Trophoblast cell (in vitro differentiated cells and primary cell): ENCODE results near the gene FBXO17.

Source experiments
- DNase-seq, 2 donors: peaks; one replicate each; pipeline ENCODE4 v3.0.0-alpha.2; 2016
- H2AFZ ChIP-seq: 2 replicates; pipeline ENCODE4 v1.6.1; 2013; ENCODE audit warnings: low read length, moderate library complexity, mild to moderate bottlenecking; ENCODE audit not compliant: insufficient read depth, poor library complexity
- H2AK5ac ChIP-seq: 2 replicates; pipeline ENCODE4 v1.6.1; 2013; ENCODE audit warnings: mild to moderate bottlenecking, low read length
- H2BK120ac ChIP-seq: 2 replicates; pipeline ENCODE4 v1.6.1; 2013; ENCODE audit warnings: low read length, mild to moderate bottlenecking, moderate library complexity; ENCODE audit not compliant: insufficient read depth, poor library complexity
- H2BK12ac ChIP-seq: 2 replicates; pipeline ENCODE4 v1.6.1; 2013; ENCODE audit warnings: mild to moderate bottlenecking, low read length, moderate library complexity
- H2BK5ac ChIP-seq: 2 replicates; pipeline ENCODE4 v1.6.1; 2013; ENCODE audit warnings: low read length, low read depth, moderate library complexity, mild to moderate bottlenecking; ENCODE audit not compliant: poor library complexity
- H3K14ac ChIP-seq: 2 replicates; pipeline ENCODE4 v1.6.1; 2013; ENCODE audit warnings: mild to moderate bottlenecking, low read length
- H3K18ac ChIP-seq: 2 replicates; pipeline ENCODE4 v1.6.1; 2013; ENCODE audit warnings: mild to moderate bottlenecking, low read length
- H3K23ac ChIP-seq: 2 replicates; pipeline ENCODE4 v1.6.1; 2013; ENCODE audit warnings: low read length
- H3K27ac ChIP-seq: 2 replicates; pipeline ENCODE4 v1.5.1; 2013; ENCODE audit warnings: low read depth, mild to moderate bottlenecking, inconsistent platforms, low read length, moderate library complexity
- H3K27me3 ChIP-seq: 2 replicates; pipeline ENCODE4 v1.6.1; 2013; ENCODE audit warnings: inconsistent platforms, mild to moderate bottlenecking, low read length, moderate library complexity; ENCODE audit not compliant: insufficient read depth
- H3K36me3 ChIP-seq, 2 experiments: 1 replicate in 1 of 2; 2 replicates in 1 of 2; pipeline ENCODE4 v1.6.1; 2013; ENCODE audit warnings: low read length in 2 of 2, mild to moderate bottlenecking in 2 of 2, moderate library complexity in 1 of 2; ENCODE audit not compliant: insufficient read depth in 2 of 2, control insufficient read depth in 1 of 2
- H3K4ac ChIP-seq: 2 replicates; pipeline ENCODE4 v1.6.1; 2013; ENCODE audit warnings: low read depth, mild to moderate bottlenecking, low read length, moderate library complexity
- H3K4me1 ChIP-seq, 2 experiments: 1 replicate in 1 of 2; 2 replicates in 1 of 2; pipeline ENCODE4 v1.6.1; 2013; ENCODE audit warnings: low read length in 2 of 2, mild to moderate bottlenecking in 2 of 2, moderate library complexity in 1 of 2; ENCODE audit not compliant: insufficient read depth in 2 of 2, control insufficient read depth in 1 of 2
- H3K4me2 ChIP-seq: 2 replicates; pipeline ENCODE4 v1.6.1; 2013; ENCODE audit warnings: inconsistent platforms, mild to moderate bottlenecking, low read length, moderate library complexity
- H3K4me3 ChIP-seq: 2 replicates; pipeline ENCODE4 v1.5.1; 2013; ENCODE audit warnings: mild to moderate bottlenecking, low read depth, low read length, inconsistent platforms
- H3K79me1 ChIP-seq: one replicate; pipeline ENCODE4 v1.6.1; 2013; ENCODE audit warnings: low read length
- H3K79me2 ChIP-seq: 2 replicates; pipeline ENCODE4 v1.6.1; 2013; ENCODE audit warnings: low read length, mild to moderate bottlenecking; ENCODE audit not compliant: control insufficient read depth, insufficient read depth, poor library complexity
- H3K9ac ChIP-seq: 2 replicates; pipeline ENCODE4 v1.6.1; 2013; ENCODE audit warnings: mild to moderate bottlenecking, low read length
- H3K9me3 ChIP-seq: 2 replicates; pipeline ENCODE4 v1.6.1; 2013; ENCODE audit warnings: low read depth, mild to moderate bottlenecking, control low read depth, inconsistent platforms, low read length; ENCODE audit not compliant: insufficient read depth
- H4K12ac ChIP-seq: 2 replicates; pipeline ENCODE4 v1.6.1; 2013; ENCODE audit warnings: low read depth, mild to moderate bottlenecking, low read length, moderate library complexity
- H4K8ac ChIP-seq: 2 replicates; pipeline ENCODE4 v1.6.1; 2013; ENCODE audit warnings: low read depth, mild to moderate bottlenecking, low read length, moderate library complexity
- H4K91ac ChIP-seq: one replicate; pipeline ENCODE4 v1.6.1; 2013; ENCODE audit warnings: low read depth, mild to moderate bottlenecking, low read length, moderate library complexity
- WGBS: extraction: QIAGEN DNeasy Blood & Tissue Kit; methylation state at CpG from one replicate; pipeline ENCODE4 v1.1.7; 2013; ENCODE audit warnings: missing lambda C conversion rate; ENCODE audit not compliant: insufficient read length, insufficient coverage; ENCODE audit errors: extremely low coverage; 5-methylcytosine and 5-hydroxymethylcytosine counted together

The FBXO17 gene

GRCh38 chr19:38899447-38900201 lies 75.9 kb downstream of the FBXO17 start, which contains the start of the genes NFKBIB and SIRT2:
TSS of gene NFKBIB (plus strand) at chr19:38899969. CDS start at chr19:38900033, 64 bp downstream.
TSS of gene SIRT2 (minus strand) at chr19:38899618. CDS start at chr19:38899521, 97 bp downstream.
- Histone ChIP-seq H3K36me3 (no peaks in the 10 kb centered on the region), H3K4me1 (peaks cover 0 to 7% of the 10 kb centered on the region in 2 experiments), H3K14ac (peak within 1 kb of the TSS; percentile 81), H4K8ac (peak within 1 kb of the TSS; percentile 92), H3K9ac (peak within 1 kb of the TSS; percentile 63), H3K79me2 (peaks cover 2% of the 10 kb centered on the region), H3K27ac (peak within 1 kb of the TSS; percentile 53), H4K12ac (peak within 1 kb of the TSS; percentile 67), H3K9me3 (peaks cover 2% of the 10 kb centered on the region), H3K27me3 (no peaks in the 10 kb centered on the region), H2AFZ (peak within 1 kb of the TSS; percentile 85), H3K18ac (peak within 1 kb of the TSS; percentile 91), H2BK12ac (no peak within 1 kb of the TSS), H3K23ac (no peak within 1 kb of the TSS), H2BK120ac (peak within 1 kb of the TSS; percentile 84), H3K4me2 (peak within 1 kb of the TSS; percentile 95), H3K4me3 (peak within 1 kb of the TSS; percentile 94), H3K4ac (peak within 1 kb of the TSS; percentile 29), H3K79me1 (peaks cover 2% of the 10 kb centered on the region), H2AK5ac (no peak within 1 kb of the TSS), H4K91ac (peak within 1 kb of the TSS; percentile 71), H2BK5ac (peak within 1 kb of the TSS; percentile 58)
- no CpG with 5 or more reads among the region's 64 CpGs for WGBS
- DNase-seq, result peak; percentile 98

- Histone ChIP-seq H3K79me2 (peaks cover 2% of the 10 kb centered on the region), H3K27me3 (no peaks in the 10 kb centered on the region), H3K9ac (peak overlapping the region; percentile 49), H3K79me1 (peaks cover 2% of the 10 kb centered on the region), H3K27ac (no peak overlapping the region), H2BK12ac (no peak overlapping the region), H3K4me1 (peaks cover 0 to 7% of the 10 kb centered on the region in 2 experiments), H2AFZ (peak overlapping the region; percentile 78), H3K14ac (no peak overlapping the region), H3K23ac (no peak overlapping the region), H2AK5ac (no peak overlapping the region), H3K36me3 (no peaks in the 10 kb centered on the region), H3K18ac (no peak overlapping the region), H4K12ac (no peak overlapping the region), H3K9me3 (peaks cover 2% of the 10 kb centered on the region), H3K4me3 (peak overlapping the region; percentile 76), H3K4me2 (peak overlapping the region; percentile 83), H2BK5ac (no peak overlapping the region), H2BK120ac (no peak overlapping the region), H4K91ac (peak overlapping the region; percentile 6), H4K8ac (peak overlapping the region; percentile 44), H3K4ac (no peak overlapping the region)
- no peak for DNase-seq
- WGBS, result no CpG with 5 or more reads among the region's 25 CpGs
Observed at GRCh38 chr19:38898788-38899446, 76.6 kb downstream of the FBXO17 start.

- Histone ChIP-seq H3K9me3 (no peaks in the 10 kb centered on the region), H3K36me3 (no peaks in the 10 kb centered on the region), H3K4me1 (peaks cover 0 to 7% of the 10 kb centered on the region in 2 experiments), H3K23ac (no peak overlapping the region), H2BK120ac (no peak overlapping the region), H2AK5ac (no peak overlapping the region), H3K27ac (no peak overlapping the region), H4K12ac (no peak overlapping the region), H3K79me1 (peaks cover 1% of the 10 kb centered on the region), H4K91ac (no peak overlapping the region), H2BK5ac (no peak overlapping the region), H4K8ac (no peak overlapping the region), H3K79me2 (peaks cover 2% of the 10 kb centered on the region), H3K18ac (no peak overlapping the region), H3K27me3 (no peaks in the 10 kb centered on the region), H2BK12ac (no peak overlapping the region), H2AFZ (no peak overlapping the region), H3K4me2 (no peak overlapping the region), H3K4me3 (no peak overlapping the region), H3K4ac (no peak overlapping the region), H3K14ac (no peak overlapping the region), H3K9ac (no peak overlapping the region)
- WGBS, result no CpG with 5 or more reads among the region's 9 CpGs
- DNase-seq, result no peak
Observed at GRCh38 chr19:38894968-38895367, 80.6 kb downstream of the FBXO17 start.

- H4K12ac ChIP-seq, result no peak overlapping the region
- no peaks in the 10 kb centered on the region for H3K27me3 ChIP-seq
- no peak for DNase-seq
- peaks cover 7 to 10% of the 10 kb centered on the region in 2 experiments for H3K36me3 ChIP-seq
- no peak overlapping the region for H2BK5ac ChIP-seq
- no peak overlapping the region for H3K18ac ChIP-seq
- no peak overlapping the region for H3K4me2 ChIP-seq
- no peak overlapping the region for H2BK12ac ChIP-seq
- no peak overlapping the region for H4K91ac ChIP-seq
- no peak overlapping the region for H2AK5ac ChIP-seq
- no peak overlapping the region for H3K4ac ChIP-seq
- no peak overlapping the region for H3K9ac ChIP-seq
- H4K8ac ChIP-seq, result no peak overlapping the region
- H3K79me1 ChIP-seq, result no peaks in the 10 kb centered on the region
- H3K14ac ChIP-seq, result no peak overlapping the region
- H2AFZ ChIP-seq, result no peak overlapping the region
- whole genome bisulfite sequencing, result no CpG with 5 or more reads among the region's 14 CpGs
- no peak overlapping the region for H2BK120ac ChIP-seq
- H3K9me3 ChIP-seq, result no peaks in the 10 kb centered on the region
- H3K23ac ChIP-seq, result no peak overlapping the region
- H3K4me3 ChIP-seq, result no peak overlapping the region
- no peak overlapping the region for H3K27ac ChIP-seq
- H3K79me2 ChIP-seq, result no peaks in the 10 kb centered on the region
- peaks cover 0 to 2% of the 10 kb centered on the region in 2 experiments for H3K4me1 ChIP-seq
Observed at GRCh38 chr19:38893341-38893771, 82.2 kb downstream of the FBXO17 start.
